ENCODE results near the gene PLXNB3. TPM values are rescaled to one million over a fixed set of nuclear protein-coding genes. Genes with fewer than 3 reads are reported as not detected.

Gene PLXNB3
- total RNA-seq, 1 experiment from 2014 or later = 0.16 TPM

GRCh38 chrX:153719238-153719637 lies 44.8 kb upstream of the PLXNB3 start:
- intact Hi-C loops (cut with micrococcal nuclease; ENCODE audit: unreplicated experiment) = no loop called here
- H3K27ac Mint-ChIP-seq (ENCODE audit: unreplicated experiment) = no peak overlapping the region
- TF ChIP-seq CTCF (IDR thresholded peaks at IDR 0.05; ENCODE audit: insufficient read depth in 1 of 2, low read depth in 1 of 2, low read length in 1 of 2, severe bottlenecking in 1 of 2, unreplicated experiment in 1 of 2) = no peak
- ChIA-PET CTCF (no interaction called here), POLR2A (no interaction called here)
- H3K36me3 Mint-ChIP-seq (ENCODE audit: insufficient read depth, unreplicated experiment) = peaks cover 47% of the 10 kb centered on the region
- no peaks in the 10 kb centered on the region for H3K4me1 Mint-ChIP-seq (ENCODE audit: low read depth, unreplicated experiment)
- Histone ChIP-seq H3K4me3 (ENCODE audit: low read depth, low read length) (no peak overlapping the region), H3K36me3 (ENCODE audit: control insufficient read depth, insufficient read depth, low read length) (no peaks in the 10 kb centered on the region), H3K9me3 (no peaks in the 10 kb centered on the region), H3K4me1 (peaks cover 6% of the 10 kb centered on the region), H3K27me3 (replicated peaks; ENCODE audit: control insufficient read depth, insufficient read depth, low read length) (no peaks in the 10 kb centered on the region)
- H3K9me3 Mint-ChIP-seq (ENCODE audit: unreplicated experiment) = no peaks in the 10 kb centered on the region
- DNase-seq = no peak
- no TSS peak for BruUV-seq (replicated peaks)
- H3K27me3 Mint-ChIP-seq (ENCODE audit: insufficient read depth, unreplicated experiment) = no peaks in the 10 kb centered on the region
- H3K4me3 Mint-ChIP-seq (ENCODE audit: unreplicated experiment) = no peak overlapping the region

- POLR2A ChIA-PET = no interaction called here
- H3K36me3 ChIP-seq (ENCODE audit: control insufficient read depth, insufficient read depth, low read length) = no peaks in the 10 kb centered on the region
- H3K4me1 Mint-ChIP-seq (ENCODE audit: low read depth, unreplicated experiment) = no peaks in the 10 kb centered on the region
- H3K27me3 ChIP-seq (replicated peaks; ENCODE audit: control insufficient read depth, insufficient read depth, low read length) = no peaks in the 10 kb centered on the region
- no peak overlapping the region for H3K27ac Mint-ChIP-seq (ENCODE audit: unreplicated experiment)
- H3K27me3 Mint-ChIP-seq (ENCODE audit: insufficient read depth, unreplicated experiment) = no peaks in the 10 kb centered on the region
- TF ChIP-seq CTCF (IDR thresholded peaks at IDR 0.05; ENCODE audit: insufficient read depth in 1 of 2, low read depth in 1 of 2, low read length in 1 of 2, severe bottlenecking in 1 of 2, unreplicated experiment in 1 of 2) = no peak
- no peak overlapping the region for H3K4me3 ChIP-seq (ENCODE audit: low read depth, low read length)
- H3K4me1 ChIP-seq = peaks cover 6% of the 10 kb centered on the region
- no peak overlapping the region for H3K4me3 Mint-ChIP-seq (ENCODE audit: unreplicated experiment)
- CTCF ChIA-PET = no interaction called here
- DNase-seq = no peak
- intact Hi-C loops (cut with micrococcal nuclease; ENCODE audit: unreplicated experiment) = loop anchor here (5.0 kb wide), 1 partner anchor 73 kb away; the partner anchor contains the start of genes IDH3G and SSR4
- peaks cover 45% of the 10 kb centered on the region for H3K36me3 Mint-ChIP-seq (ENCODE audit: insufficient read depth, unreplicated experiment)
- H3K9me3 ChIP-seq = no peaks in the 10 kb centered on the region
- no peaks in the 10 kb centered on the region for H3K9me3 Mint-ChIP-seq (ENCODE audit: unreplicated experiment)
- no TSS peak for BruUV-seq (replicated peaks)
These were observed 44.3 kb upstream of the PLXNB3 start for GRCh38 chrX:153719701-153720100.

GRCh38 chrX:153722704-153723350 lies 41.2 kb upstream of the PLXNB3 start:
- BruUV-seq (replicated peaks) = no TSS peak
- Histone ChIP-seq H3K36me3 (ENCODE audit: control insufficient read depth, insufficient read depth, low read length) (no peaks in the 10 kb centered on the region), H3K27me3 (replicated peaks; ENCODE audit: control insufficient read depth, insufficient read depth, low read length) (no peaks in the 10 kb centered on the region), H3K9me3 (no peaks in the 10 kb centered on the region), H3K4me3 (ENCODE audit: low read depth, low read length) (peak overlapping the region; percentile 46), H3K4me1 (peaks cover 14% of the 10 kb centered on the region)
- CTCF ChIA-PET = interaction anchor here (0.8 kb wide), 1 partner anchor 168 kb away, joined by 3 read pairs; no protein-coding TSS in a partner anchor
- Mint-ChIP-seq H3K9me3 (ENCODE audit: unreplicated experiment) (no peaks in the 10 kb centered on the region), H3K4me3 (ENCODE audit: unreplicated experiment) (peak overlapping the region; percentile 79), H3K27me3 (ENCODE audit: insufficient read depth, unreplicated experiment) (no peaks in the 10 kb centered on the region), H3K4me1 (ENCODE audit: low read depth, unreplicated experiment) (no peaks in the 10 kb centered on the region), H3K27ac (ENCODE audit: unreplicated experiment) (peak overlapping the region; percentile 70), H3K36me3 (ENCODE audit: insufficient read depth, unreplicated experiment) (peaks cover 45% of the 10 kb centered on the region)
- TF ChIP-seq CTCF (IDR thresholded peaks at IDR 0.05; ENCODE audit: insufficient read depth in 1 of 2, low read depth in 1 of 2, low read length in 1 of 2, severe bottlenecking in 1 of 2, unreplicated experiment in 1 of 2) = no peak
- peak; percentile 44 to 45 for DNase-seq
- intact Hi-C loops (cut with micrococcal nuclease; ENCODE audit: unreplicated experiment) = loop anchor here (5.0 kb wide), 1 partner anchor 69 kb away; the partner anchor contains the start of genes IDH3G and SSR4
- POLR2A ChIA-PET = no interaction called here
